Esophagus muscularis mucosa (tissue), 4 donors: ENCODE data around the gene ZNF117. TPM values are rescaled to one million over a fixed set of nuclear protein-coding genes. Genes with fewer than 3 reads are reported as not detected.
"Not testable (repeated sequence)": the region's sequence is repeated elsewhere in the genome, so short reads cannot be mapped to it uniquely, and the experiment has no call there.

ENCODE experiments used
- DNase-seq: peaks from one replicate; pipeline ENCODE4 v3.0.0-alpha.2; 2017; ENCODE audit errors: extremely low spot score
- H3K27ac ChIP-seq, 4 donors: fragments of 200-600 bp; sonication (generic); replicated peaks in 1 of 4; 1 replicate in 3 of 4; 2 replicates in 1 of 4; pipeline ENCODE4 v1.5.1; 2016 to 2019; ENCODE audit warnings: mild to moderate bottlenecking in 1 of 4
- H3K27me3 ChIP-seq, 4 donors: fragments of 200-600 bp; sonication (generic); one replicate each; pipeline versions ENCODE4 v1.5.1 to v1.6.0; 2016 to 2019
- H3K36me3 ChIP-seq, 4 donors: fragments of 200-600 bp; sonication (generic); one replicate each; pipeline ENCODE4 v1.5.1; 2016 to 2019
- H3K4me1 ChIP-seq, 4 donors: fragments of 200-600 bp; sonication (generic); one replicate each; pipeline ENCODE4 v1.5.1; 2016 to 2019
- H3K4me3 ChIP-seq, 4 donors: fragments of 200-600 bp; sonication (generic); 1 replicate in 2 of 4; 2 replicates in 2 of 4; pipeline ENCODE4 v1.5.1; 2016 to 2019; ENCODE audit warnings: mild to moderate bottlenecking in 4 of 4, moderate library complexity in 1 of 4
- H3K9me3 ChIP-seq, 4 donors: fragments of 200-600 bp; sonication (generic); 1 replicate in 3 of 4; 2 replicates in 1 of 4; pipeline ENCODE4 v1.5.1; 2016 to 2019
- EP300 ChIP-seq: sonication (generic); formaldehyde crosslinking; IDR thresholded peaks from one replicate; pipeline ENCODE4 v1.6.1; 2017; ENCODE audit warnings: antibody characterized with exemption
- POLR2A ChIP-seq: fragments of 450-650 bp; IDR thresholded peaks from one replicate; pipeline ENCODE4 v1.6.1; 2017; ENCODE audit warnings: antibody characterized with exemption, moderate library complexity, mild to moderate bottlenecking, low read depth
- POLR2AphosphoS5 ChIP-seq, 2 donors: sonication (generic); formaldehyde crosslinking; IDR thresholded peaks; one replicate each; pipeline ENCODE4 v1.6.1; 2017; ENCODE audit warnings: antibody characterized with exemption in 2 of 2
- WGBS: methylation state at CpG from one replicate; pipeline ENCODE4 v1.1.5; 2018; 5-methylcytosine and 5-hydroxymethylcytosine counted together
- intact Hi-C: fragments of 100-400 bp; cut with DNase I; formaldehyde crosslinking; loops from one replicate; pipeline ENCODE4 v1.15.1; 2023
- total RNA-seq, 4 donors: library from RNA; depleted of rRNA; stranded (reverse); fragments of >200 nt; gene quantifications; one replicate each; pipeline versions ENCODE4 v1.1.0 to v1.2.1, GENCODE V29; 2016
- TF ChIP-seq, protein P1 (sequence below), 3 experiments: fragments of 200-600 bp in 2 of 3; fragments of 450-650 bp in 1 of 3; sonication (generic) in 2 of 3; IDR thresholded peaks; one replicate each; pipeline ENCODE4 v1.5.1; 2017 to 2019; ENCODE audit warnings: antibody characterized with exemption in 3 of 3, mild to moderate bottlenecking in 2 of 3, moderate library complexity in 1 of 3

The ZNF117 gene
- total RNA-seq, 4 donors from 2014 or later = 2.9 to 8.7 (median 4.1) TPM

DNA sequence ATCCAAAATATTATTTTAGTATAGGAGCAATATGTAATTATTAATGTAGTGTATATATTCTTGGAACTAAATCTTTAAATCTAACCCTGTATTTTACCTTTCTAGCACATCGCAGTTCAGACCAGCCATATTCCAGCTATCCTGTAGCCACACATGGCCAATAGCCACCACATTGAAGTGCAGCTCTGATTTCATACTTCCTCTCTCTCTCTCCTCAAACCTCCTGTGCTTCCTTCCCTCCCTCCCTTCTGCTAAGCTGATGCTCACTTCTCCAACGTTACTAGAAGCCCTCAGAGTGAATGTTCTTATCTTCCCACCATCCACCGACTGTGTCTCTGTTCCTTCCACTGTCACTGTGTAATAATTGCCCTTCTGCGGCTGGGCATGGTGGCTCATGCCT, 16.2 kb upstream of the ZNF117 start:
- 69% methylated on average over 4 of the region's 4 CpGs for WGBS
- H3K9me3 ChIP-seq, H3K36me3 ChIP-seq, DNase-seq, H3K27me3 ChIP-seq, intact Hi-C loops: not testable (repeated sequence)
- Histone ChIP-seq H3K4me1 (peaks cover 18 to 47% (median 36%) of the 10 kb centered on the region in 4 donors), H3K4me3 (peak overlapping the region; percentile 68 to 89 (median 76)), H3K27ac (peak overlapping the region; percentile 83 to 90 (median 87))

DNA sequence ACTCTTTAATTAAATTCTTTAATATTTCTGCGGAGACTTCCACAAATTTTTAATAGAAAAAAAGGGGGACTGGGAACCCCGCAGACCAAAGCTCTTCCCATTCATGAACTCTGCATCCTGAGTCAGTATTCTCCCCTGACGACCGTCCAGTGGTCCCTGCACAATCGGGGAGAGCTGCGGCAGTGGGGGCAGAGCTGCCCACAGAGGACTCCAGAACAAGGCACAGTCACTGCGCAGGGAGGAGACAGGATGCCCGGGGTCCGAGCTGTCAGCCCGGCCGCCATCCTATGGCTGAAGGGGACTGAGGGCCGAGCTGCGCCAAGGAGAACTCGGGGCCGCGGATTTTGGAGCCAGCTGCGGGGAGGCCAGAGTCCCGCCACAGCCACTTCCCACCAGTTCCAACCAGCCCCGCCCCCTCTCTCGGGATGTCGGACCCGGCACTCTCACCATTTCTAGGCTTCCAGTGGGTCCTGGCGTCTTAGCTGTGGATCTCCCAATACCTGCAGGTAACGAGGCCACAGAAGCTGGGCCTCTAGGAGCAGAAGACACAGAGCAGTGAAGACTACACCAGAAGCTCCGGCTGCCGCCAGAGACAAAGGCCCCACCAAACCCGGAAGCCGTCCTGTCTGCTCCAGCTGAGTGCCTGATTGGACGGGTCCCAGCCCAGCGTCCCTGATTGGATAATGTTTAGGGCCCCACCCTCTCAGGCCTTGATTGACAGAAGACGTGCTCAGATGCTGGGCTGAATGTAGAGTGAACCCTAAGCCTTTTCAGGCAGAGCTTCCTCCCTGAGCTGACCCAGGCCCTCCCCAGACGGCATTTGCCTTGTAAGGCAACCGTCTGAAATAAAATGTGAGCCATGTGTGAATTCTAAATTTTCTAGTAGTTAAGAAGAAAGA, 15.5 kb upstream of the ZNF117 start, which contains the start of gene ERV3-1:
TSS of gene ERV3-1 (minus strand) at position 594 of the 899 bp plus-strand sequence. CDS start 13,661 bp downstream, outside the sequence.
- no peaks in the 10 kb centered on the region for H3K36me3 ChIP-seq
- intact Hi-C loops = no loop called here
- DNase-seq = peak; percentile 99
- TF ChIP-seq POLR2AphosphoS5 (IDR thresholded peaks at IDR 0.05) (peak; percentile 94 to 99), EP300 (no peak), POLR2A (peak; percentile 95)
- TF ChIP-seq, protein P1, sequence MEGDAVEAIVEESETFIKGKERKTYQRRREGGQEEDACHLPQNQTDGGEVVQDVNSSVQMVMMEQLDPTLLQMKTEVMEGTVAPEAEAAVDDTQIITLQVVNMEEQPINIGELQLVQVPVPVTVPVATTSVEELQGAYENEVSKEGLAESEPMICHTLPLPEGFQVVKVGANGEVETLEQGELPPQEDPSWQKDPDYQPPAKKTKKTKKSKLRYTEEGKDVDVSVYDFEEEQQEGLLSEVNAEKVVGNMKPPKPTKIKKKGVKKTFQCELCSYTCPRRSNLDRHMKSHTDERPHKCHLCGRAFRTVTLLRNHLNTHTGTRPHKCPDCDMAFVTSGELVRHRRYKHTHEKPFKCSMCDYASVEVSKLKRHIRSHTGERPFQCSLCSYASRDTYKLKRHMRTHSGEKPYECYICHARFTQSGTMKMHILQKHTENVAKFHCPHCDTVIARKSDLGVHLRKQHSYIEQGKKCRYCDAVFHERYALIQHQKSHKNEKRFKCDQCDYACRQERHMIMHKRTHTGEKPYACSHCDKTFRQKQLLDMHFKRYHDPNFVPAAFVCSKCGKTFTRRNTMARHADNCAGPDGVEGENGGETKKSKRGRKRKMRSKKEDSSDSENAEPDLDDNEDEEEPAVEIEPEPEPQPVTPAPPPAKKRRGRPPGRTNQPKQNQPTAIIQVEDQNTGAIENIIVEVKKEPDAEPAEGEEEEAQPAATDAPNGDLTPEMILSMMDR (IDR thresholded peaks at IDR 0.05) = no peak
- H3K4me1 ChIP-seq = peaks cover 18 to 48% (median 39%) of the 10 kb centered on the region in 4 donors
- H3K27me3 ChIP-seq = no peaks in the 10 kb centered on the region
- WGBS = 2% methylated on average over 18 of the region's 33 CpGs
- H3K9me3 ChIP-seq = no peaks in the 10 kb centered on the region
- H3K27ac ChIP-seq = peak within 1 kb of the TSS; percentile 83 to 90 (median 87)
- peak within 1 kb of the TSS; percentile 68 to 89 (median 76) for H3K4me3 ChIP-seq

DNA sequence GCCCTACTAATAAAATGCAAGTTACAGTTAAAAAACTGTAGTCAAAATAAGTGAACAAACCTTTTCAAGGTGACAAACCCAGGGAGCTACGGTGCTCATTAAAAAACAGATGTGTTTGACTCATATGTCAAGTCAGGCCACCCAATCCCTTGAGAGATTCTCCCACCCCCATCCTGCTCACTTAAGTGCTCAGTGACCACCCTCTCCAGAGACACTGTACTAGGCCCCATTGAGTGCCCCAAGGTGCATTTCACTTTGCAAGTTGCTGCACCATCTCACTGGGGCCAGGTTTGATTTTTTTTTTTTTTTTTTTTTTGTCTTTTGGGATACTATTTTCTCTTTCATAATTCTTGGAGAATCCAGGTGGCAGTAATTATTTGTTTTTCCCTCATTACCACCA, 13.7 kb upstream of the ZNF117 start:
- no peaks in the 10 kb centered on the region for H3K36me3 ChIP-seq
- no peaks in the 10 kb centered on the region for H3K27me3 ChIP-seq
- H3K4me1 ChIP-seq = peaks cover 23 to 48% (median 39%) of the 10 kb centered on the region in 4 donors
- 75% methylated on average over 1 of the region's 1 CpG for WGBS
- H3K4me3 ChIP-seq = no peak overlapping the region
- H3K27ac ChIP-seq = no peak overlapping the region
- TF ChIP-seq POLR2AphosphoS5 (IDR thresholded peaks at IDR 0.05) (no peak), EP300 (no peak), POLR2A (no peak)
- TF ChIP-seq, protein P1 (IDR thresholded peaks at IDR 0.05) = no peak
- DNase-seq = no peak
- no peaks in the 10 kb centered on the region for H3K9me3 ChIP-seq
- intact Hi-C loops = no loop called here

- intact Hi-C loops = no loop called here
- no peak for TF ChIP-seq POLR2AphosphoS5 (IDR thresholded peaks at IDR 0.05)
- Histone ChIP-seq H3K27ac (no peak overlapping the region), H3K36me3 (peaks cover 0 to 6% (median 0%) of the 10 kb centered on the region in 4 donors), H3K4me3 (no peak overlapping the region), H3K9me3 (no peaks in the 10 kb centered on the region), H3K27me3 (no peaks in the 10 kb centered on the region), H3K4me1 (peaks cover 34 to 55% (median 44%) of the 10 kb centered on the region in 4 donors)
- DNase-seq = no peak
- WGBS = 97% methylated on average over 2 of the region's 2 CpGs
These were observed 12.2 kb upstream of the ZNF117 start for GRCh38 chr7:65002972-65003585.

DNA sequence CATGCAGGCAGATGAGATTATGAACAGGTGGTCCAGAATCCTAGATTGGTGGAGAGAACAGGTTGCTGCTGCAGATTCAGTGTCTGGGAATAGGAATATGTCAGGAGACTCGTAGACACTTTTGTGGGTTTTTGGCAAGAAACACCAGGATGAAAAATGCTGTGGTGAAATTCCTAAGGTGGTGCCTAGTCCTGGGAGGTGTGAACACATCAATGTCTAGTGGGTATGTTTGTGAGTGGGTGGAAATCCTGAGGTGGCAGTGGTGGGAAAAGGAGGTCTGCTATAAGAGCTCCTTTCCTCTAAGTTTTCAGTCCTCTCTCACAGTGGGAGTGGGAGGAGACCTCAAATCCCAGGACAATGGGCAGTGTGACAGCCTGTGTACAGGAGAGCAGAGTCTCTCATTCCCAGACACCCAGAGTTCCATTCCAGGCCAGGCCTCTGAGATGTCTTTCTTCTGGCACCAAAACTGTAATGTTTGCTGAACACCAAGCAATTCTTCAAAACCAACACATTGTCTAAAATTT, 10.5 kb upstream of the ZNF117 start:
- TF ChIP-seq EP300 = no peak
- TF ChIP-seq POLR2AphosphoS5 (IDR thresholded peaks at IDR 0.05) = no peak
- TF ChIP-seq, protein P1 (IDR thresholded peaks at IDR 0.05) = no peak
- TF ChIP-seq POLR2A = no peak
- Histone ChIP-seq H3K36me3 (peaks cover 0 to 6% (median 0%) of the 10 kb centered on the region in 4 donors), H3K9me3 (no peaks in the 10 kb centered on the region), H3K27ac (no peak overlapping the region), H3K4me3 (no peak overlapping the region), H3K27me3 (no peaks in the 10 kb centered on the region), H3K4me1 (peaks cover 41 to 62% (median 43%) of the 10 kb centered on the region in 4 donors)
- intact Hi-C loops = no loop called here
- DNase-seq = no peak
- 0% methylated on average over 1 of the region's 1 CpG for WGBS
